IMR-90 (cell line): ENCODE results near the gene HES6.

Experiments
- BHLHE40 ChIP-seq: fragments of 150-350 bp; IDR thresholded peaks from 2 replicates; pipeline ENCODE4 v1.6.1; 2016; ENCODE audit warnings: mild to moderate bottlenecking, low read depth, low read length
- CHD1 ChIP-seq: IDR thresholded peaks from 2 replicates; pipeline ENCODE4 v1.6.1; 2012; ENCODE audit warnings: low read depth, low read length, improper control_type of control experiment
- MAZ ChIP-seq: IDR thresholded peaks from 2 replicates; pipeline ENCODE4 v1.6.1; 2012; ENCODE audit warnings: low read depth, mild to moderate bottlenecking, low read length, improper control_type of control experiment, moderate library complexity, borderline replicate concordance
- POLR2A ChIP-seq: IDR thresholded peaks from 2 replicates; pipeline ENCODE4 v1.6.1; 2012; ENCODE audit warnings: mild to moderate bottlenecking, low read depth, low read length
- RAD21 ChIP-seq: IDR thresholded peaks from 2 replicates; pipeline ENCODE4 v1.6.1; 2012; ENCODE audit warnings: low read length, improper control_type of control experiment
- TF ChIP-seq, protein P1 (sequence below): conservative IDR thresholded peaks from 2 replicates; pipeline ENCODE4 v1.5.1; 2012; ENCODE audit warnings: mild to moderate bottlenecking, low read depth, low read length, improper control_type of control experiment

DNA sequence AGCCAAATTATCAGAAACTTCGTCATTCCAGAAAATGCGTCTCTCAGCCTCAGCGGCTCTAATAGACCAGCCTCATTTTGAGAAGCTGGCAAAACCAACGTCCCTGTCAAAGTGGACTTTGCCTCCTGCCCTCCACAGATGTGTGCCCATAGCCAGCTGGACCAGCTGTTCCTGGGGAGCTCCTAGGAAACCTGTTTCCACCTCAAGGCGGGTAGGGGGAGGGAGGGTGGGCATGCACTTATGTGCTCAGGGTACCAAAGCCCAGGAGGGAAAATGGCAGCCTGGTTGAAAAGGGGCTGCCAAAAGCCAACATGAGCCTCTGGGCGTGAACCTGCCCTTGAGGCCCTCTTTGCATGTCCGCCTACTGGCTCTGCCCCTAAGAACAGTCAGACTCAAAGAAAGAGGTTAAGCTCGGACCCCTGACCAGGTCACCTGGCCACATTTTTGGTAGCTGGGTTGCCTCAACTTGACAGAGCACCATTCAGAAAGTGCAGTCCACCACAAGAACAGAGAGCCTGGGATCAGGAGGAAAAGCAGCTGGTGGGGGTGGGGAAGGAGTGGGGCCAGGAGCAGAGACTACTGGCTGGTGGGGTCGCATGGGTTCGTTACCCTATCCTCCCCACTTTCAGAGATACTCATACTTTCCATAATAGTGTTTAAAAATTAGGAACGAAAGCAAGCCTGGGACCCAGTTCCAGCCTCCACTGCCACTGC is 45.1 kb upstream of the HES6 start:
- TF ChIP-seq MAZ (no peak), BHLHE40 (no peak), POLR2A (no peak), CHD1 (no peak), RAD21 (no peak)
- TF ChIP-seq, protein P1, sequence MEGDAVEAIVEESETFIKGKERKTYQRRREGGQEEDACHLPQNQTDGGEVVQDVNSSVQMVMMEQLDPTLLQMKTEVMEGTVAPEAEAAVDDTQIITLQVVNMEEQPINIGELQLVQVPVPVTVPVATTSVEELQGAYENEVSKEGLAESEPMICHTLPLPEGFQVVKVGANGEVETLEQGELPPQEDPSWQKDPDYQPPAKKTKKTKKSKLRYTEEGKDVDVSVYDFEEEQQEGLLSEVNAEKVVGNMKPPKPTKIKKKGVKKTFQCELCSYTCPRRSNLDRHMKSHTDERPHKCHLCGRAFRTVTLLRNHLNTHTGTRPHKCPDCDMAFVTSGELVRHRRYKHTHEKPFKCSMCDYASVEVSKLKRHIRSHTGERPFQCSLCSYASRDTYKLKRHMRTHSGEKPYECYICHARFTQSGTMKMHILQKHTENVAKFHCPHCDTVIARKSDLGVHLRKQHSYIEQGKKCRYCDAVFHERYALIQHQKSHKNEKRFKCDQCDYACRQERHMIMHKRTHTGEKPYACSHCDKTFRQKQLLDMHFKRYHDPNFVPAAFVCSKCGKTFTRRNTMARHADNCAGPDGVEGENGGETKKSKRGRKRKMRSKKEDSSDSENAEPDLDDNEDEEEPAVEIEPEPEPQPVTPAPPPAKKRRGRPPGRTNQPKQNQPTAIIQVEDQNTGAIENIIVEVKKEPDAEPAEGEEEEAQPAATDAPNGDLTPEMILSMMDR, result no peak
